GM18861 (cell line): Measurements from ENCODE around the gene CORO2B.

Experiments used
- ATAC-seq: cut with Tn5 transposase; IDR thresholded peaks from one replicate; pipeline ENCODE4 v1.9.1; 2021; ENCODE audit not compliant: unreplicated experiment

CORO2B gene

DNA sequence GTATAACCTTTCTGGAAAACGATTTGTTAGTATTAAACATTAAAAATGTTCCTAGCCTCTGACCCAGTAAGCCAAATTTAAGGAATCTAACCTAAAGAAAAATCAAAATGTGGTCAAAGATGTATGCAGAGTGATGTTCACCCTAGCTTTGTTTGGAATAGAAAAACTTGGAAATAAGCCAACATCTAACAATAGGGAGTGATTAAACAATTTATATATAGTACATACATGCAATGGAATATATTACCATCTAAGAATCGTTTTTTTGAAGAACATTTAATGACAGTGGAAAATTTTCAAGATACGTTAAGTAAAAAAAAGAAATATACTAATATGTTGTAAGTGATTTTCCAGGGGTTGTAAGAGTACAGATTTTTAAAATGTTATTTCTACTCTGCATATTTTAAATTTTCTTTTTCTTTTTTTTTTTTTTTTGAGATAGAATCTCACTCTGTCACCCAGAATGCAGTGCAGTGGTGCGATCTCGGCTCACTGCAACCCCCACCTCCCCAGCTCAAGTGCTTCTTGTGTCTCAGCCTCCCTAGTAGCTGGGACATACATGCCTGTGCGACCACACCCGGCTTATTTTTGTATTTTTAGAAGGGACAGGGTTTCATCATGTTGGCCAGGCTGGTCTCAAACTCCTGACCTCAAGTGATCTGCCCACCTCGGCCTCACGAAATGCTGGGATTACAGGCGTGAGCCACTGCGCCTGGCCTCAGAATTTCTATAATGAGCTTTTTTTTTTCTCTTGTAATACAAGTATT lies 187.0 kb downstream of the CORO2B start:
- ATAC-seq, result no peak

DNA sequence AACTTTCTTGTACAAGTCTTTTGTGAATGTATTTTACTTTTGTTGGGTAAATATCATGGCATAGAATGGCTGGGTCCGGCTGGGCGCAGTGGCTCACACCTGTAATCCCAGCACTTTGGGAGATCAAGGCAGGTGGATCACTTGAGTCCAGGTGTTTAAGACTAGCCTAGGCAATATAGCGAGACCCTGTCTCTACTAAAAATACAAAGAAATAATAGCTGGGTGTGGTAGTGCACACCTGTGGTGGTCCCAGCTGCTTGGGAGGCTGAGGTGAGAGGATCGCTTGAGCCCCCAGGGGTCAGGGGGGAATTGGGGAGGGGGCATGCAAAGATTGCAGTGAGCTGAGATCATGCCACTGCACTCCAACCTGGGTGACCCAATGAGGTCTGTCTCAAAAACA lies 189.0 kb downstream of the CORO2B start:
- ATAC-seq, result no peak

- ATAC-seq, result no peak
These were observed 189.5 kb downstream of the CORO2B start for GRCh38 chr15:68768321-68768720.

DNA sequence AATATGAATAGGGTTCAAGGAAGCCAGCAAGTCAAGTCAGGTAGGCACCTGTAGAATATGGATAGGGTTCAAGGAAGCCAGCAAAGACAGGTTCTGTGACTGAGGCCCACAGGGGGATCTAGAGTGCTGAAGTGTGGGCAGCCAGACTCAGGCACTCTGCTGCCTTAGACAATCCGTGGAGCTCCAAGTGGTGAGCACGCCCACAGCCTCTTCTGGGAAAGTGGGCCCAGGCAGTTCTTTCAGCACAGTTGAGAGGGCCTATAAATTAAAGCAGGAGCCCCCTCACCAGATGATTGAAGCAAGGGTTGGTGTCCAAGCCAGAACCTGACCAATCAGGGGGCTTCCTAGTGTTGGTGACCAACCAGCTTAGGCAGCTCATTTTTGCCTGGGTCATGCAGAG lies 190.9 kb downstream of the CORO2B start:
- ATAC-seq, result no peak

GRCh38 chr15:68770216-68770615 lies 191.4 kb downstream of the CORO2B start:
- ATAC-seq, result no peak

DNA sequence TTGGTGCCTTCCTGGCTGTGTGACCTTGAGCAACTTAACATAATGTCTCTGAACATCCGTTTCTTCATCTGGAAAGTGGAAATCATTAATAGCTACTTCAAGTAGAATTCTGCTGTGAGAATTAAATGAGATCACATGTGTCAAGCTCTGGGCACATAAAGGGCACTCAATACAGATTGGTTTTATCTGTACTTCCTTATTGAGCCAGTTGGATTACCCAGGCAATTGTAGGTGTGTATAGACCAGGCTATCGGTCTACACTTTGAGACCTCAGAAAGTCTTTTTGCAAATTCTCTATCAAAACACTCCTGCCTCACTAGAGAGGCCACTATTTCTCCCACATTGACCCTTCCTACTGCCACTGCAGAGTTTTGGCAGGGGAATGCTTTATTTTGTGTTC lies 194.2 kb downstream of the CORO2B start:
- ATAC-seq, result no peak

- no peak for ATAC-seq
These were observed 195.3 kb downstream of the CORO2B start for GRCh38 chr15:68774120-68774519.

GRCh38 chr15:68774521-68775235 lies 195.9 kb downstream of the CORO2B start:
- no peak for ATAC-seq

- ATAC-seq, result no peak
These were observed 196.4 kb downstream of the CORO2B start for GRCh38 chr15:68775236-68775577.

DNA sequence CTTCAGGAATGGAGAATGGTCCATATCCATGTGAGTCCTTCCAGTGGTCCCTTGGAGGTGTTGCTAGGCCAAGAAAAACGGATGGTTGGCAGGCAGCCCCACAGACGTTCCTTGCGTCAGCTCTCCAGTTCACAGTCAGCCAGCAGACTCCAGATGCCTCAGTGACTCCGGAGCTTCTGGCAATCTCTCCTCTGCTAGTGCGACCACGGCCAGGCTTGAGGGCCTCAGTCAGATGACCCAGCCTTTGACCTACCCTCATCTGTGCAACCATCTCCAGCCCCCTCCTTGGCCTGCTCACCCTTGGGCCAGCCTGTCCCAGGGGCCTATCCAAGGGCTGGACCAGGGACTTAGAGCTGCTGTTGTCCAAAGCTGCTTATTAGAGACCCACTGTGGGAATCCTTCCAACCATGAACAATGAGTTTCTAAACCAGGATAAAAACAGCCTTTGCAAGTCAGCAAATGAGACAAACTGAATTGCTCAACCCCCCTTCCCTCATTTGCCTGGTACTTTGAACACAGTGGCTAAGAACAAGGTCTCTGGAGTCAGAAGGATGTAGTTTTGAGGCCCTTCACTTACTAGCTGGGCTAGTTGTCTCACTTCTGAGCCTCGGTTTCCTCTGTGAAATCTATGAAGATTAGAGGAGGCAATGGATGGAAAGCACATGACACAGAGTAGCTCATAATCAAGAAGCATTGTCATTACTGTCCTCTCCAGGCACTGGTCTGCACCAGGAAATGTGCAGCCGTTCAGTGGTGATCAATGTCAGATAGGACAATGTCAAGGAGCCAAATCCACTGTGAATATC lies 197.1 kb downstream of the CORO2B start:
- ATAC-seq, result no peak

DNA sequence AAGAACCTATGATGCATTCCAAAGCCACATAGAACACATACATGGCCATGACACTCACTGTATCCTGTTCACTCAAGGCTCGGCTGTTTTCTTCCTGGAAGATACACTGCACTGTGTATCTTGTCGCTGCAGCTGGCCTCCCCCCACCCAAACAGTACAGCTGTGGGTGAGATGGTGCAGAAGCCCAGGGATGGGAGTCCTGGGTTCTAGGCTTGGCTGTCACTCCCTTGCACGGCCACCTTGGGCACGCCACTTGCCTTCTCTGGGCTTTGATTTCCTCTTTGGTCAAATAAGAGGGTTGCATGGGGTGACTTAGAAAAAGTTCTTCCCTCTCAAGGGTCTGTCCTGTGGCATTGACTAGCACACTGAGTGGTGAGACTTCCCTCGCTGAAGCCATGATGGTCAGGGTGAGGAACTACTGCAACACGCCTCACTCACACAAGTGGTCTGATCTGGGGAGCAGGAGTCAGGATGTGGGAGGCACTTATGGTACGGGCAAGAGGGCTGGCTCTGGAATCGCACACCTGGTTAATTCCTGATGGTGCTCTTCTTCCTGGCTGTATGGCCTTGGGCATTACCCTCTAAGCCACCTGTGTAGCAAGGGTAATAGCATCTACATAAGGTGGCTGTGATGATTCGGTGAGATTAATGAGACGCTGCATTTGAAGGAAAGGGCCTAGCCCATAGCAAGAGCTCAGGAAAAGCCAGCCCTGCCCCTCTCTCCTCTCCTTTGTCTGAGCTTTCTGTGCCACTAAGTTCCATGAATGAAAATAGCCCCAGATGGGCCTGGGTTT lies 197.9 kb downstream of the CORO2B start:
- ATAC-seq, result no peak
